Testis (tissue), 3 donors: ENCODE data around the gene TCEA2. TPM values are rescaled to one million over a fixed set of nuclear protein-coding genes. Genes with fewer than 3 reads are reported as not detected.
"Not testable (repeated sequence)": the region's sequence is repeated elsewhere in the genome, so short reads cannot be mapped to it uniquely, and the experiment has no call there.

Source experiments
- DNase-seq: peaks from one replicate; pipeline ENCODE4 v3.0.0-alpha.2; 2019
- H3K27ac ChIP-seq, 2 donors: fragments of 200-600 bp; sonication (generic); one replicate each; pipeline ENCODE4 v1.5.1; 2019
- H3K27me3 ChIP-seq: fragments of 200-600 bp; sonication (generic); one replicate; pipeline ENCODE4 v1.5.1; 2019
- H3K36me3 ChIP-seq: fragments of 200-600 bp; sonication (generic); one replicate; pipeline ENCODE4 v1.5.1; 2017; ENCODE audit warnings: low read depth; ENCODE audit errors: missing control alignments
- H3K4me1 ChIP-seq: fragments of 200-600 bp; sonication (generic); one replicate; pipeline ENCODE4 v1.5.1; 2019
- H3K4me3 ChIP-seq, 2 donors: fragments of 200-600 bp; sonication (generic); one replicate each; pipeline ENCODE4 v1.5.1; 2017 to 2019
- H3K9me3 ChIP-seq: fragments of 200-600 bp; sonication (generic); one replicate; pipeline ENCODE4 v1.5.1; 2017
- CTCF ChIP-seq, 3 experiments: fragments of 450-650 bp in 2 of 3; fragments of 200-600 bp in 1 of 3; sonication (generic) in 1 of 3; IDR thresholded peaks; one replicate each; pipeline ENCODE4 v1.5.1; 2016 to 2019; ENCODE audit warnings: antibody characterized with exemption in 3 of 3, mild to moderate bottlenecking in 2 of 3, moderate library complexity in 1 of 3
- POLR2A ChIP-seq: fragments of 450-650 bp; IDR thresholded peaks from one replicate; pipeline ENCODE4 v1.6.1; 2017; ENCODE audit warnings: antibody characterized with exemption, mild to moderate bottlenecking, moderate library complexity
- WGBS, 2 donors: methylation state at CpG; one replicate each; pipeline ENCODE4 v1.1.5; 2018; 5-methylcytosine and 5-hydroxymethylcytosine counted together
- intact Hi-C: fragments of 100-400 bp; cut with DNase I; formaldehyde crosslinking; loops from one replicate; pipeline ENCODE4 v1.15.1; 2023; ENCODE audit warnings: low total_unique reads
- polyA plus RNA-seq: library from polyadenylated mRNA; stranded (reverse); fragments of 350-450 nt; fragmentation: Illumina TruSeq; extraction: RNeasy Lipid Tissue Mini Kit (QIAGEN cat#74804); gene quantifications from one replicate; pipeline ENCODE4 v1.2.3, GENCODE V29; 2014; ENCODE audit warnings: low read depth, low replicate concordance; ENCODE audit not compliant: insufficient read depth
- total RNA-seq, 2 donors: library from RNA; depleted of rRNA; stranded (reverse); fragments of >200 nt; gene quantifications; one replicate each; pipeline ENCODE4 v1.2.3, GENCODE V29; 2016

Gene TCEA2
- total and polyA plus RNA-seq, 3 donors from 2014 or later: 94.5 to 171 (median 126) TPM

DNA sequence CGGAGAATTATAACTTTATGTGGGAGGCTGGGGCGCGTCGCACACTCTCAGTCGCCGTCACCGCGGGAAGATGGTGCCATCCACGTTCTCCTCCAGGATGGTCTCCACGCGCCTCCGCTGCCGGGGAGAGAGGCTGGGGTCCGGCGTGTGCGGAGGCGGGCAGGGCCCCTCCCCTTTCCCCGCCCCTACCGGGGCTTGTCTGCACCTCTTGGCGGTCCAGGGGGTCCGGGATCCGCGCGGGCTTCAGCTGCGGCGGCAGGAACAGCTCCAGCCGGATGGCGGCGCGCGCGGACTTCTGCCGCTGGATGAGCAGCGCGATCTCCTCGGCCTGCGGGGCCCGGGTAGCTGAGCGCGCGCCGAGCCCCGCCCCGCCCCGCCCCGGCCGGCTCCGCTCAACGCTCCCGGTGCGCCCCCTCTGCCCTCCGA, 20.4 kb downstream of the TCEA2 start:
- intact Hi-C loops: no loop called here
- Histone ChIP-seq H3K4me3 (peak overlapping the region; percentile 47 to 64), H3K9me3 (no peaks in the 10 kb centered on the region), H3K27ac (no peak overlapping the region), H3K27me3 (no peaks in the 10 kb centered on the region), H3K4me1 (peaks cover 27% of the 10 kb centered on the region), H3K36me3 (no peaks in the 10 kb centered on the region)
- TF ChIP-seq CTCF (IDR thresholded peaks at IDR 0.05) (peak in 2 of 3 experiments; percentile 50 to 65), POLR2A (no peak)
- DNase-seq: peak; percentile 79
- WGBS, 2 donors: 0% methylated on average over 25 of the region's 52 CpGs; no CpG with 5 or more reads in 1 of the 2 donors

DNA sequence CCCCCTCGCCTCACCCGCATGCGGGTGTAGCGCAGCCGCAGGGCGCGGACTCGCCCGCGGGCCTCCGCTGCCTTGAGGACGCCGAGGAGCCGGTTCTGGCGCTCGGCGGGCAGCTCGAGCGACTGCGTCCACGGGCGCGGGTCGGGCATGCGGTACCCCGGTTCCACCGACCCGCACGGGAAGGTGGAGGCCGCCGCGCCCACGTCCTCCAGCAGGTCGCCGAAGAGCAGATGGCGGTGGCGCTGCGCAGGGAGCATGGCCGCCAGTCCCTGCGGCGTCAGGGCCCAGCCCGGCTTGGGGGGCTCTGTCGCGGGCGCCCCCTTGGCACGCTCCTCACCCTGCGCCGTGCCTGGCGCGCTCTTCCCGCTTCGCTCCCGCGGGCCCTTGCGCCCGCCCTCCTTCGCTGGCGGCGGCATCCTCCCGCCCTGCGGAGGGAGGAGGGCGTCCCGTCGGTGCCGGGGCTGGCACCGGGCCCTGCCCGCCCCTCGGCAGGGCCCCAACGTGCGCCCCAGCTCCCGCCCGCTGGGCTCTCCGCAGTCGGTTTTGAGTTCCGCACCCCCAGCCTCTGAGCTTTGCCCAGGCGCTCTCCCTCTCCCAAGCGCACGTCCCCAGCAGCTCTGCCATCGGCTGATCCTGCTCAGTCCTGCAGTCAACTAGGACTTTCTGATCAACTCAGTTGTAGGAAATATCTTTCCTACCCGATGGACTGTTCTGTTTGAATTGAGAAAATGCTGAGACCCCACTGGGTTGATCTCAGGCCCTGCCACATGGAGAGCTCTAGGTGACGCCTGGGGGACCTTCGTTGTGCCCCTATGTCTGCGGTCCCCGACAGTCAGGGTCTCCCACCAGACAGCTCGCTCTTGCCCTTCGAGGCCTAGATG, 21.0 kb downstream of the TCEA2 start, which contains the start of gene LKAAEAR1:
Gene LKAAEAR1, minus strand, starts transcription at position 595 of the 881 bp plus-strand sequence. Its CDS starts 179 bp downstream, at position 416.
- Histone ChIP-seq H3K9me3 (no peaks in the 10 kb centered on the region), H3K4me3 (peak within 1 kb of the TSS; percentile 47 to 64), H3K4me1 (peaks cover 22% of the 10 kb centered on the region), H3K27me3 (no peaks in the 10 kb centered on the region), H3K36me3 (no peaks in the 10 kb centered on the region), H3K27ac (no peak within 1 kb of the TSS)
- DNase-seq: no peak
- 2 to 3% methylated on average over 22 to 74 of the region's 86 CpGs for WGBS, 2 donors
- TF ChIP-seq CTCF (IDR thresholded peaks at IDR 0.05) (no peak), POLR2A (no peak)
- intact Hi-C loops: no loop called here

GRCh38 chr20:64084685-64085152, 21.7 kb downstream of the TCEA2 start:
- intact Hi-C loops: no loop called here

DNA sequence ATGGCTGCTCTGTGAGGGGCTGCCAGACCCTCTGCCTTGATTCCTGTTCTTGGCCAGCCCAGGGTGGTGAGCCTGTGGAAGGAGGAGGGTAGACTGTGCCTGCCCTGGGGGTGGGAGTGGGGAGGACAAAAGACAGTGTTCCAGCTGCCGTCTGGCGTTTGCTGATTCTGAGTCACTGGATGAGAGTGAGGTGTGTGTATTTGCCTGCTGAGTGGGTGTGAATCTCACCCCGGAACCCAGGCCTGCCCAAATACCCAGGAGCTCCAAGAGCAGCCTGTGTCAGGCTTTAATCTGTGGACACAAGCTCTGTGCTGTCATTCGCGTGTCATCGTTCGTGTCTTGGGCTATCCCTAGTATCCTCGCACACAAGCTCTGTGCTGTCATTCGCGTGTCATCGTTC, 23.8 kb downstream of the TCEA2 start:
- Histone ChIP-seq H3K36me3 (no peaks in the 10 kb centered on the region), H3K4me3 (no peak overlapping the region), H3K4me1 (peaks cover 14% of the 10 kb centered on the region), H3K9me3 (no peaks in the 10 kb centered on the region), H3K27ac (no peak overlapping the region), H3K27me3 (no peaks in the 10 kb centered on the region)
- TF ChIP-seq POLR2A (no peak), CTCF (IDR thresholded peaks at IDR 0.05) (no peak)
- WGBS, 2 donors: 96 to 97% methylated on average over 3 to 11 of the region's 11 CpGs
- intact Hi-C loops: no loop called here
- DNase-seq: no peak

More at GRCh38 chr20:64084685-64085152, 21.7 kb downstream of the TCEA2 start:
- DNase-seq: no peak
- Histone ChIP-seq H3K27ac (no peak overlapping the region), H3K4me3 (peak overlapping the region in 1 of 2 donors; percentile 64), H3K9me3 (no peaks in the 10 kb centered on the region), H3K36me3 (no peaks in the 10 kb centered on the region), H3K27me3 (no peaks in the 10 kb centered on the region), H3K4me1 (peaks cover 18% of the 10 kb centered on the region)
- TF ChIP-seq POLR2A (no peak), CTCF (IDR thresholded peaks at IDR 0.05) (no peak)
- 10 to 12% methylated on average over 2 to 23 of the region's 23 CpGs for WGBS, 2 donors

DNA sequence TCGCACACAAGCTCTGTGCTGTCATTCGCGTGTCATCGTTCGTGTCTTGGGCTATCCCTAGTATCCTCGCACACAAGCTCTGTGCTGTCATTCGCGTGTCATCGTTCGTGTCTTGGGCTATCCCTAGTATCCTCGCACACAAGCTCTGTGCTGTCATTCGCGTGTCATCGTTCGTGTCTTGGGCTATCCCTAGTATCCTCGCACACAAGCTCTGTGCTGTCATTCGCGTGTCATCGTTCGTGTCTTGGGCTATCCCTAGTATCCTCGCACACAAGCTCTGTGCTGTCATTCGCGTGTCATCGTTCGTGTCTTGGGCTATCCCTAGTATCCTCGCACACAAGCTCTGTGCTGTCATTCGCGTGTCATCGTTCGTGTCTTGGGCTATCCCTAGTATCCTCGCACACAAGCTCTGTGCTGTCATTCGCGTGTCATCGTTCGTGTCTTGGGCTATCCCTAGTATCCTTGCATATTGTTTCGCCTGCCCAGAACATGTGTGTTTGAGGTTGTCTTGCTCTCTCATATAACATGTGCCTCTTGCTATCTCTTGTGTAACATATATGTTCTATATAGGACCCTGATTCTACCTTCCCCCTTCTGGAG, 24.3 kb downstream of the TCEA2 start:
- H3K9me3 ChIP-seq, intact Hi-C loops, H3K27ac ChIP-seq, H3K27me3 ChIP-seq, H3K36me3 ChIP-seq, H3K4me3 ChIP-seq, DNase-seq: not testable (repeated sequence)
- 98 to 99% methylated on average over 8 to 10 of the region's 36 CpGs for WGBS, 2 donors
- peaks cover 11% of the 10 kb centered on the region for H3K4me1 ChIP-seq

DNA sequence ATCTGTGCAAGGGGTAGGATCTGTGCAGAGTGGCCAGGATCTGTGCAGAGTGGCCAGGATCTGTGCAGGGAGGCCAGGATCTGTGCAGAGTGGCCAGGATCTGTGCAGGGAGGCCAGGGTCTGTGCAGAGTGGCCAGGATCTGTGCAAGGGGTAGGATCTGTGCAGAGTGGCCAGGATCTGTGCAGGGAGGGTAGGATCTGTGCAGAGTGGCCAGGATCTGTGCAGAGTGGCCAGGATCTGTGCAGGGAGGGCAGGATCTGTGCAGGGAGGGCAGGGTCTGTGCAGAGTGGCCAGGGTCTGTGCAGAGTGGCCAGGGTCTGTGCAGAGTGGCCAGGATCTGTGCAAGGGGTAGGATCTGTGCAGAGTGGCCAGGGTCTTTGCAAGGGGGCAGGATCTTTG, 25.6 kb downstream of the TCEA2 start:
- H3K4me3 ChIP-seq, intact Hi-C loops, H3K9me3 ChIP-seq, H3K27ac ChIP-seq, H3K4me1 ChIP-seq, H3K27me3 ChIP-seq, DNase-seq, H3K36me3 ChIP-seq: not testable (repeated sequence)
